Activated T-cell treated with anti-CD3 and anti-CD28 coated beads, Interleukin-2, amount 50 U/mL, for 48 hours (primary cell): ENCODE results near the gene AOPEP.

Experiments
- DNase-seq, 2 experiments: peaks; one replicate each; pipeline ENCODE4 v3.0.0-alpha.2; 2020

AOPEP gene

GRCh38 chr9:95025213-95026147 is 299.0 kb downstream of the AOPEP start:
- no peak for DNase-seq

GRCh38 chr9:95026148-95026524 is 299.6 kb downstream of the AOPEP start:
- DNase-seq, result no peak

- DNase-seq, result no peak
These were observed 301.7 kb downstream of the AOPEP start for GRCh38 chr9:95027914-95028852.

GRCh38 chr9:95028853-95029219 is 302.3 kb downstream of the AOPEP start:
- DNase-seq, result no peak

- no peak for DNase-seq
These were observed 302.8 kb downstream of the AOPEP start for GRCh38 chr9:95029288-95029687.

- no peak for DNase-seq
These were observed 303.2 kb downstream of the AOPEP start for GRCh38 chr9:95029720-95030119.

GRCh38 chr9:95030344-95030743 is 303.8 kb downstream of the AOPEP start:
- no peak for DNase-seq

GRCh38 chr9:95030920-95031642 is 304.6 kb downstream of the AOPEP start:
- DNase-seq, result no peak

GRCh38 chr9:95031711-95032461 is 305.4 kb downstream of the AOPEP start:
- no peak for DNase-seq

- DNase-seq, result no peak
These were observed 306.3 kb downstream of the AOPEP start for GRCh38 chr9:95032580-95033341.

GRCh38 chr9:95035846-95036245 is 309.3 kb downstream of the AOPEP start:
- no peak for DNase-seq

- DNase-seq, result no peak
These were observed 310.2 kb downstream of the AOPEP start for GRCh38 chr9:95036676-95037075.

- no peak for DNase-seq
These were observed 311.5 kb downstream of the AOPEP start for GRCh38 chr9:95037789-95038521.

- DNase-seq, result no peak
These were observed 312.2 kb downstream of the AOPEP start for GRCh38 chr9:95038666-95039065.

GRCh38 chr9:95040106-95040505 is 313.6 kb downstream of the AOPEP start:
- no peak for DNase-seq

GRCh38 chr9:95043826-95044225 is 317.3 kb downstream of the AOPEP start:
- no peak for DNase-seq

- no peak for DNase-seq
These were observed 318.4 kb downstream of the AOPEP start for GRCh38 chr9:95044731-95045508.

- no peak for DNase-seq
These were observed 319.3 kb downstream of the AOPEP start for GRCh38 chr9:95045751-95046150.

- no peak for DNase-seq
These were observed 321.1 kb downstream of the AOPEP start for GRCh38 chr9:95047452-95048224.
